ENCODE results near the gene IL36B. TPM values are rescaled to one million over a fixed set of nuclear protein-coding genes. Genes with fewer than 3 reads are reported as not detected.

Gene IL36B
- total RNA-seq, 2 donors from 2014 or later, result not detected

- DNase-seq, result no peak
- Histone ChIP-seq H3K27ac (no peak overlapping the region), H3K27me3 (peaks cover 0 to 3% of the 10 kb centered on the region in 2 donors), H3K9me3 (no peaks in the 10 kb centered on the region), H3K36me3 (replicated peaks in 1 of 2; ENCODE audit: insufficient read depth in 1 of 2, low read depth in 2 of 2) (no peaks in the 10 kb centered on the region), H3K4me1 (no peaks in the 10 kb centered on the region), H3K4me3 (no peak overlapping the region)
- no peak for TF ChIP-seq POLR2A (IDR thresholded peaks at IDR 0.05)
- TF ChIP-seq, protein P1, sequence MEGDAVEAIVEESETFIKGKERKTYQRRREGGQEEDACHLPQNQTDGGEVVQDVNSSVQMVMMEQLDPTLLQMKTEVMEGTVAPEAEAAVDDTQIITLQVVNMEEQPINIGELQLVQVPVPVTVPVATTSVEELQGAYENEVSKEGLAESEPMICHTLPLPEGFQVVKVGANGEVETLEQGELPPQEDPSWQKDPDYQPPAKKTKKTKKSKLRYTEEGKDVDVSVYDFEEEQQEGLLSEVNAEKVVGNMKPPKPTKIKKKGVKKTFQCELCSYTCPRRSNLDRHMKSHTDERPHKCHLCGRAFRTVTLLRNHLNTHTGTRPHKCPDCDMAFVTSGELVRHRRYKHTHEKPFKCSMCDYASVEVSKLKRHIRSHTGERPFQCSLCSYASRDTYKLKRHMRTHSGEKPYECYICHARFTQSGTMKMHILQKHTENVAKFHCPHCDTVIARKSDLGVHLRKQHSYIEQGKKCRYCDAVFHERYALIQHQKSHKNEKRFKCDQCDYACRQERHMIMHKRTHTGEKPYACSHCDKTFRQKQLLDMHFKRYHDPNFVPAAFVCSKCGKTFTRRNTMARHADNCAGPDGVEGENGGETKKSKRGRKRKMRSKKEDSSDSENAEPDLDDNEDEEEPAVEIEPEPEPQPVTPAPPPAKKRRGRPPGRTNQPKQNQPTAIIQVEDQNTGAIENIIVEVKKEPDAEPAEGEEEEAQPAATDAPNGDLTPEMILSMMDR (IDR thresholded peaks at IDR 0.05), result no peak
- intact Hi-C loops (cut with DNase I), result no loop called here
- WGBS, 2 donors, result 69 to 91% methylated on average over 2 of the region's 2 CpGs
- no peak for ATAC-seq
Measured at GRCh38 chr2:113081488-113082210, 29.0 kb upstream of the IL36B start.

DNA sequence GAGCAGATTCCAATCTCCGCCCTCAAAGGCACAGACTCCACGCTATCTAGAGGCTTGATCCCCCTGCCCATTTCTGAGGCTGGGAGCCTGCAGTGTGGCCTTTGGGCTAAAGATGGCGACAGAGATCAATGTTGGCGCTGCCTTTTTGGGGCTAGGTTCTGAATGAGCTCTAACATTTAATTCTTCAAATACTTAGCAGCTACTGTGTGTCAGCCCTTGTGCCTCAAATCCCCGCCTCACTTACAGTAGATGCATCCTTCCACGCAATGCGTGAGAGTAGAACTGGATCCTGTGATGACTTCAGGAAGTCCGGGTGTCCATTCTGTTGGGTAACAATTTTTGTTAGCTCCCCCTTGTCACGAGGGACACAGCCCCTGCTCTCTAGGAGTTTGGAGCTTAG, 27.5 kb upstream of the IL36B start:
- H3K4me1 ChIP-seq, result no peaks in the 10 kb centered on the region
- H3K9me3 ChIP-seq, result no peaks in the 10 kb centered on the region
- 41 to 55% methylated on average over 8 to 9 of the region's 9 CpGs for WGBS, 2 donors
- peak in 2 of 4 donors; percentile 9 to 15 for DNase-seq
- no peak overlapping the region for H3K4me3 ChIP-seq
- no peak for TF ChIP-seq POLR2A (IDR thresholded peaks at IDR 0.05)
- TF ChIP-seq, protein P1 (IDR thresholded peaks at IDR 0.05), result peak in 6 of 7 experiments; percentile 24 to 36 (median 30)
- intact Hi-C loops (cut with DNase I), result no loop called here
- ATAC-seq, result peak; percentile 31
- H3K27ac ChIP-seq, result no peak overlapping the region
- peaks cover 0 to 3% of the 10 kb centered on the region in 2 donors for H3K27me3 ChIP-seq
- H3K36me3 ChIP-seq (replicated peaks in 1 of 2; ENCODE audit: insufficient read depth in 1 of 2, low read depth in 2 of 2), result no peaks in the 10 kb centered on the region

DNA sequence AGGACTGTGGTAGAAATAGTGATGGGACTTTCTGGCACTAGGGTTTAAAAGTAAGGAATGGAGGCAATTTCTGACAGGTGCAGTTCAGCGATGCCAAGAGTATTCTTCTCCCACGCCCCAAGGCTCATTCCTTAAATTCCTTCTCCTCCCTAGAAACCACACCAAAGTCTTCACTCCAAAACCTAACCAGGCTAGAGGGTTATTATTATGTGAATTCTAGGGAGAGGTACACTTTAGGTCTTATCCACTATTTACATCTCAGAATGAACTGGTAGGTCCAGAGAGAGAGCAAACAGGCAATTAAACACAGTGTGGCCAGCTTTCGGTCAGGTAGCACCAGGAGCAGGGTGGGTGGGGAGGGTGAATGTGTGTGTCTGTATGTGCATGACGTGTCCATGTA, 26.5 kb upstream of the IL36B start:
- Histone ChIP-seq H3K27me3 (peaks cover 0 to 3% of the 10 kb centered on the region in 2 donors), H3K36me3 (replicated peaks in 1 of 2; ENCODE audit: insufficient read depth in 1 of 2, low read depth in 2 of 2) (no peaks in the 10 kb centered on the region), H3K4me1 (no peaks in the 10 kb centered on the region), H3K9me3 (no peaks in the 10 kb centered on the region), H3K4me3 (no peak overlapping the region), H3K27ac (peak overlapping the region in 1 of 4 donors; percentile 19)
- ATAC-seq, result no peak
- TF ChIP-seq, protein P1 (IDR thresholded peaks at IDR 0.05), result no peak
- TF ChIP-seq POLR2A (IDR thresholded peaks at IDR 0.05), result no peak
- no peak for DNase-seq
- 80 to 92% methylated on average over 4 of the region's 4 CpGs for WGBS, 2 donors
- intact Hi-C loops (cut with DNase I), result no loop called here

GRCh38 chr2:113078350-113078839, 25.7 kb upstream of the IL36B start:
- 66 to 72% methylated on average over 6 of the region's 6 CpGs for WGBS, 2 donors
- Histone ChIP-seq H3K9me3 (no peaks in the 10 kb centered on the region), H3K27me3 (peaks cover 0 to 3% of the 10 kb centered on the region in 2 donors), H3K4me3 (no peak overlapping the region), H3K36me3 (replicated peaks in 1 of 2; ENCODE audit: insufficient read depth in 1 of 2, low read depth in 2 of 2) (no peaks in the 10 kb centered on the region), H3K4me1 (no peaks in the 10 kb centered on the region), H3K27ac (peak overlapping the region in 1 of 4 donors; percentile 54)
- ATAC-seq (peak; percentile 38), DNase-seq (peak in 1 of 4 donors; percentile 37)
- TF ChIP-seq, protein P1 (IDR thresholded peaks at IDR 0.05), result no peak
- intact Hi-C loops (cut with DNase I), result no loop called here

All from body of pancreas (tissue), 4 donors.